ENCODE data around the gene SDR9C7.

DNA sequence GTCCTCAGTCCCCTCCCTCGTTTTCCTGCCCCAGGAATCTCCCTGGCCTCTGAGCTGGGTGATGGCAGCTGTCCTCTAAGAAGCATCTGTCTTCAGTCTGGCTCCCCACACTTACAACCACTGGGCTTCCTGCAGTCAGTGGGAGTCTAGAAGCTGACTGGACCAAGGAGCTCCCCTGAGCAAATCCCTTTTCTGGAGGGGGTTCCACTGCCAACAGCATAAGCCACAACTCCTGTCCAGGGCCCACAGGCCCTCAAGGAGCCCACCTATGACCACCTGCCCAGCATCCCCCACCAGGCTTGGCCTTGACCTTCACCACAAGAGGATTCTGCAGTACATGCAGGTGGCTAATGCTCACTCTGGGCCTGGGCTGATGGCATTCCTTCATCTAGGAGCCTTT lies 19.1 kb upstream of the SDR9C7 start:
- TF ChIP-seq TAF1 (IDR thresholded peaks at IDR 0.05; ENCODE audit: borderline replicate concordance, insufficient read depth, low read length) (no peak), POLR2AphosphoS5 (IDR thresholded peaks at IDR 0.05; ENCODE audit: low read depth, low read length) (no peak), FOXP2 (optimal IDR thresholded peaks at IDR 0.05; ENCODE audit: borderline replicate concordance, extremely low read depth, extremely low read length, insufficient read depth) (no peak), SIN3A (IDR thresholded peaks at IDR 0.05; ENCODE audit: borderline replicate concordance, insufficient read depth, low read length) (no peak)
- TF ChIP-seq, protein P1, sequence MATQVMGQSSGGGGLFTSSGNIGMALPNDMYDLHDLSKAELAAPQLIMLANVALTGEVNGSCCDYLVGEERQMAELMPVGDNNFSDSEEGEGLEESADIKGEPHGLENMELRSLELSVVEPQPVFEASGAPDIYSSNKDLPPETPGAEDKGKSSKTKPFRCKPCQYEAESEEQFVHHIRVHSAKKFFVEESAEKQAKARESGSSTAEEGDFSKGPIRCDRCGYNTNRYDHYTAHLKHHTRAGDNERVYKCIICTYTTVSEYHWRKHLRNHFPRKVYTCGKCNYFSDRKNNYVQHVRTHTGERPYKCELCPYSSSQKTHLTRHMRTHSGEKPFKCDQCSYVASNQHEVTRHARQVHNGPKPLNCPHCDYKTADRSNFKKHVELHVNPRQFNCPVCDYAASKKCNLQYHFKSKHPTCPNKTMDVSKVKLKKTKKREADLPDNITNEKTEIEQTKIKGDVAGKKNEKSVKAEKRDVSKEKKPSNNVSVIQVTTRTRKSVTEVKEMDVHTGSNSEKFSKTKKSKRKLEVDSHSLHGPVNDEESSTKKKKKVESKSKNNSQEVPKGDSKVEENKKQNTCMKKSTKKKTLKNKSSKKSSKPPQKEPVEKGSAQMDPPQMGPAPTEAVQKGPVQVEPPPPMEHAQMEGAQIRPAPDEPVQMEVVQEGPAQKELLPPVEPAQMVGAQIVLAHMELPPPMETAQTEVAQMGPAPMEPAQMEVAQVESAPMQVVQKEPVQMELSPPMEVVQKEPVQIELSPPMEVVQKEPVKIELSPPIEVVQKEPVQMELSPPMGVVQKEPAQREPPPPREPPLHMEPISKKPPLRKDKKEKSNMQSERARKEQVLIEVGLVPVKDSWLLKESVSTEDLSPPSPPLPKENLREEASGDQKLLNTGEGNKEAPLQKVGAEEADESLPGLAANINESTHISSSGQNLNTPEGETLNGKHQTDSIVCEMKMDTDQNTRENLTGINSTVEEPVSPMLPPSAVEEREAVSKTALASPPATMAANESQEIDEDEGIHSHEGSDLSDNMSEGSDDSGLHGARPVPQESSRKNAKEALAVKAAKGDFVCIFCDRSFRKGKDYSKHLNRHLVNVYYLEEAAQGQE (IDR thresholded peaks at IDR 0.05; ENCODE audit: insufficient read depth in 1 of 2, low read depth in 2 of 2, low read length in 2 of 2) = no peak
